IMR-90 (cell line): ENCODE measurements around the gene ANKRD44. TPM values are rescaled to one million over a fixed set of nuclear protein-coding genes. Genes with fewer than 3 reads are reported as not detected.

Experiments
- ATAC-seq: fragments of 200-7000 bp; cut with Tn5 transposase; 2 replicates; pipeline ENCODE4 v1.9.1; 2020; ENCODE audit warnings: low read depth, mild to moderate bottlenecking, moderate library complexity
- BruUV-seq: library from RNA; stranded (reverse); fragments of 400-500 nt; replicated peaks from 2 replicates; lab custom pipeline; 2021; lab: Mats Ljungman, UMichigan
- CTCF ChIA-PET: fragments of 300-600 bp; formaldehyde crosslinking; extraction: SDS; loops from one replicate; lab custom pipeline; 2021; ENCODE audit warnings: antibody characterized with exemption; lab: Yijun Ruan, JAX
- POLR2A ChIA-PET: fragments of 300-600 bp; sonication (Branson Sonifier 250); formaldehyde crosslinking; loops from one replicate; lab custom pipeline; 2022; ENCODE audit warnings: antibody characterized with exemption; ENCODE audit not compliant: unreplicated experiment; lab: Charles Lee
- DNase-seq: peaks from one replicate; pipeline ENCODE4 v3.0.0; 2013
- H2AFZ ChIP-seq: replicated peaks from 2 replicates; pipeline ENCODE3; 2013; ENCODE audit warnings: low read length, mild to moderate bottlenecking; ENCODE audit not compliant: poor library complexity
- H2AK5ac ChIP-seq: 2 replicates; pipeline ENCODE4 v1.6.1; 2013; ENCODE audit warnings: low read depth, low read length, inconsistent platforms
- H2AK9ac ChIP-seq: replicated peaks from 2 replicates; pipeline ENCODE3; 2013; ENCODE audit warnings: mild to moderate bottlenecking, low read depth, low read length, moderate library complexity; ENCODE audit not compliant: poor library complexity
- H2BK120ac ChIP-seq: 2 replicates; pipeline ENCODE4 v1.6.1; 2013; ENCODE audit warnings: low read depth, low read length, inconsistent platforms
- H2BK15ac ChIP-seq: 3 replicates; pipeline ENCODE4 v1.6.1; 2013; ENCODE audit warnings: low read depth, low read length, inconsistent platforms
- H2BK20ac ChIP-seq: 2 replicates; pipeline ENCODE4 v1.6.1; 2013; ENCODE audit warnings: low read depth, mild to moderate bottlenecking, inconsistent platforms, low read length, moderate library complexity
- H2BK5ac ChIP-seq: 2 replicates; pipeline ENCODE4 v1.6.1; 2013; ENCODE audit warnings: mild to moderate bottlenecking, low read depth, low read length, inconsistent platforms; ENCODE audit not compliant: poor library complexity, severe bottlenecking
- H3K14ac ChIP-seq: replicated peaks from 2 replicates; pipeline ENCODE4 v1.6.1; 2013; ENCODE audit warnings: low read depth, low read length, inconsistent platforms
- H3K18ac ChIP-seq: 2 replicates; pipeline ENCODE4 v1.6.1; 2013; ENCODE audit warnings: low read depth, low read length, control low read depth
- H3K23ac ChIP-seq: 2 replicates; pipeline ENCODE4 v1.6.1; 2013; ENCODE audit warnings: low read depth, low read length, inconsistent platforms
- H3K27ac ChIP-seq: 2 replicates; pipeline ENCODE4 v1.5.1; 2013; ENCODE audit warnings: mild to moderate bottlenecking, control low read depth, low read length; ENCODE audit not compliant: insufficient read depth
- H3K27me3 ChIP-seq: 2 replicates; pipeline ENCODE4 v1.6.1; 2013; ENCODE audit warnings: low read length; ENCODE audit not compliant: control insufficient read depth, insufficient read depth
- H3K36me3 ChIP-seq: 2 replicates; pipeline ENCODE4 v1.6.1; 2013; ENCODE audit warnings: low read length, mixed read lengths; ENCODE audit not compliant: control insufficient read depth, insufficient read depth
- H3K4ac ChIP-seq: 2 replicates; pipeline ENCODE4 v1.6.1; 2013; ENCODE audit warnings: low read depth, low read length, inconsistent platforms
- H3K4me1 ChIP-seq: 2 replicates; pipeline ENCODE4 v1.6.1; 2013; ENCODE audit warnings: low read length, mixed read lengths; ENCODE audit not compliant: control insufficient read depth, insufficient read depth
- H3K4me2 ChIP-seq: 2 replicates; pipeline ENCODE4 v1.6.1; 2013; ENCODE audit warnings: low read depth, mild to moderate bottlenecking, control low read depth, low read length, moderate library complexity
- H3K4me3 ChIP-seq: 2 replicates; pipeline ENCODE4 v1.5.1; 2013; ENCODE audit warnings: low read depth, mild to moderate bottlenecking, control low read depth, low read length, moderate library complexity; ENCODE audit not compliant: insufficient read depth
- H3K56ac ChIP-seq: 2 replicates; pipeline ENCODE4 v1.6.1; 2013; ENCODE audit warnings: low read length, inconsistent platforms; ENCODE audit not compliant: insufficient read depth; ENCODE audit errors: extremely low read depth
- H3K79me1 ChIP-seq, 2 experiments: 2 replicates each; pipeline ENCODE4 v1.6.1; 2013; ENCODE audit warnings: low read length in 2 of 2, inconsistent platforms in 1 of 2, low read depth in 1 of 2
- H3K9ac ChIP-seq: 2 replicates; pipeline ENCODE4 v1.6.1; 2013; ENCODE audit warnings: low read depth, low read length, control low read depth
- H3K9me1 ChIP-seq: 2 replicates; pipeline ENCODE4 v1.6.1; 2013; ENCODE audit warnings: low read length, inconsistent platforms; ENCODE audit not compliant: insufficient read depth
- H3K9me3 ChIP-seq: 2 replicates; pipeline ENCODE4 v1.6.1; 2013; ENCODE audit warnings: low read length; ENCODE audit not compliant: control insufficient read depth, insufficient read depth
- H4K20me1 ChIP-seq: 2 replicates; pipeline ENCODE4 v1.6.1; 2013; ENCODE audit warnings: low read length, inconsistent platforms; ENCODE audit not compliant: insufficient read depth
- H4K5ac ChIP-seq: 2 replicates; pipeline ENCODE4 v1.6.1; 2013; ENCODE audit warnings: mild to moderate bottlenecking, low read depth, low read length, control low read depth
- H4K8ac ChIP-seq, 2 experiments: 2 replicates each; pipeline ENCODE4 v1.6.1; 2013; ENCODE audit warnings: low read depth in 2 of 2, low read length in 2 of 2, control low read depth in 1 of 2, inconsistent platforms in 1 of 2
- H4K91ac ChIP-seq: 2 replicates; pipeline ENCODE4 v1.6.1; 2013; ENCODE audit warnings: low read depth, low read length, inconsistent platforms; ENCODE audit not compliant: insufficient read depth
- CEBPB ChIP-seq: IDR thresholded peaks from 2 replicates; pipeline ENCODE4 v1.6.1; 2012; ENCODE audit warnings: low read depth, low read length, improper control_type of control experiment
- CHD1 ChIP-seq: IDR thresholded peaks from 2 replicates; pipeline ENCODE4 v1.6.1; 2012; ENCODE audit warnings: low read depth, low read length, improper control_type of control experiment
- FOS ChIP-seq: fragments of 150-350 bp; IDR thresholded peaks from 2 replicates; pipeline ENCODE4 v1.6.1; 2016; ENCODE audit warnings: low read depth, low read length
- MAFK ChIP-seq: IDR thresholded peaks from 2 replicates; pipeline ENCODE4 v1.6.1; 2012; ENCODE audit warnings: low read depth, low read length, improper control_type of control experiment
- MAZ ChIP-seq: IDR thresholded peaks from 2 replicates; pipeline ENCODE4 v1.6.1; 2012; ENCODE audit warnings: low read depth, mild to moderate bottlenecking, low read length, improper control_type of control experiment, moderate library complexity, borderline replicate concordance
- MXI1 ChIP-seq: IDR thresholded peaks from 2 replicates; pipeline ENCODE4 v1.6.1; 2012; ENCODE audit warnings: low read depth, mild to moderate bottlenecking, low read length, moderate library complexity, borderline replicate concordance
- NFE2L2 ChIP-seq: fragments of 150-350 bp; IDR thresholded peaks from 2 replicates; pipeline ENCODE4 v1.6.1; 2016; ENCODE audit warnings: low read depth, mild to moderate bottlenecking, low read length
- POLR2A ChIP-seq: IDR thresholded peaks from 2 replicates; pipeline ENCODE4 v1.6.1; 2012; ENCODE audit warnings: mild to moderate bottlenecking, low read depth, low read length
- RAD21 ChIP-seq: IDR thresholded peaks from 2 replicates; pipeline ENCODE4 v1.6.1; 2012; ENCODE audit warnings: low read length, improper control_type of control experiment
- RCOR1 ChIP-seq: IDR thresholded peaks from 2 replicates; pipeline ENCODE4 v1.6.1; 2012; ENCODE audit warnings: mild to moderate bottlenecking, low read length, improper control_type of control experiment; ENCODE audit not compliant: insufficient replicate concordance
- RFX5 ChIP-seq: IDR thresholded peaks from 2 replicates; pipeline ENCODE4 v1.8.0; 2012; ENCODE audit warnings: low read depth, mild to moderate bottlenecking, low read length, moderate library complexity
- SMC3 ChIP-seq: fragments of 150-350 bp; IDR thresholded peaks from 2 replicates; pipeline ENCODE4 v1.6.1; 2016; ENCODE audit warnings: low read depth, mild to moderate bottlenecking, antibody characterized with exemption, low read length, moderate library complexity
- WGBS, 2 experiments: methylation state at CpG; one replicate each; pipeline versions ENCODE4 v1.1.5 to v1.1.7; 2013; ENCODE audit warnings: missing lambda C conversion rate in 2 of 2; ENCODE audit not compliant: insufficient read length in 1 of 2; ENCODE audit errors: extremely low coverage in 2 of 2; 5-methylcytosine and 5-hydroxymethylcytosine counted together
- dilution Hi-C: fragments of 300-500 bp; cut with HindIII; formaldehyde crosslinking; loops from one replicate; pipeline ENCODE4 v1.14.3; 2018; ENCODE audit warnings: low sequenced_read_pairs; ENCODE audit not compliant: unreplicated experiment
- in situ Hi-C: fragments of 300-500 bp; cut with MboI; formaldehyde crosslinking; loops from 3 replicates; pipeline ENCODE4 v1.14.3; 2019; ENCODE audit warnings: low sequenced_read_pairs, inconsistent platforms, mixed read lengths
- intact Hi-C: fragments of 100-400 bp; cut with micrococcal nuclease; formaldehyde crosslinking; loops from 2 replicates; pipeline ENCODE4 v1.10.0; 2022
- polyA plus RNA-seq, 3 experiments: library from polyadenylated mRNA; depleted of rRNA; stranded (reverse); fragments of >200 nt; gene quantifications; 2 replicates each; pipeline ENCODE4 v1.2.3, GENCODE V29; 2012; ENCODE audit warnings: low replicate concordance in 1 of 3
- total RNA-seq: library from RNA; depleted of rRNA; stranded (reverse); fragments of >200 nt; gene quantifications from 2 replicates; pipeline ENCODE4 v1.2.3, GENCODE V29; 2012
- TF ChIP-seq, protein P1 (sequence below): conservative IDR thresholded peaks from 2 replicates; pipeline ENCODE4 v1.5.1; 2012; ENCODE audit warnings: mild to moderate bottlenecking, low read depth, low read length, improper control_type of control experiment
- TF ChIP-seq, protein P2 (sequence below): fragments of 150-350 bp; IDR thresholded peaks from 2 replicates; pipeline ENCODE4 v1.6.1; 2016; ENCODE audit warnings: low read depth, mild to moderate bottlenecking, low read length, moderate library complexity, borderline replicate concordance
- TF ChIP-seq, protein P3 (sequence below): fragments of 150-350 bp; IDR thresholded peaks from 2 replicates; pipeline ENCODE4 v1.6.1; 2017; ENCODE audit warnings: mild to moderate bottlenecking, antibody characterized with exemption, low read length, low read depth

ANKRD44 gene
- total and polyA plus RNA-seq, 2 of the 4 experiments (the other 2 are of a cell fraction), result 5.2 to 15.6 TPM

DNA sequence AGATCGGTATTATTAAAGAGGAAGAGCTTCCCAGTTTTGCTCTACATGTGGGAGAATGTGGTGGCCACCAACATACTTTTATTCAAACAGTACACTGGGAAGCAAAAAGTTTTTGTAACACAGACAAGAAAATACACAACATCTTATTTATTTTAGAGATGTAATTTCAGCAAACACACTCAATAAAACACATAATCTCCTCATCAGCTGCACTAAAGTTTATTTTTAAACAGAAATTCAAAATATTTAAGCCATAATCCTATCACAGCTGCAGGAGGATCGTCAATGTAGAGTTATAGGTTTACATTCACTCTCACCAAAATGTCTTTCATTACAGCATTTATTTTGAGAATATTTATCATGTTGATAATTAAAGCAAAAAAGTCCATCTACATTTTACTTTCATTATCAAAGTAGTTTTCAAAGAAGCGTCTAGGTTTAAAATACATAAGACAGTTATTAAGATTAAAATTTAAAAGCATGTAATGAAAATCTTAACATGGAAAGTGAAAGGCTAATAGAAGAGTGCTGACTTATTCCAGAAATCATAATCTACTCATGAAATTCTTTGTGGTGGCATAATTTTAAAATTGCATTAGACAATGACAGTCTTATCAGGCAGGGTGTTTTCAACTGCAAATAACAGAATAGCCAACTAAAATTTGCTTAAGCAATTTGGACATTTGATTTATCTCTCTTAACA, 61.0 kb downstream of the ANKRD44 start:
- ChIA-PET CTCF (interaction anchor here (0.9 to 1.4 kb wide), 2 partner anchors 9 to 12 kb away, joined by 3 to 5 read pairs; no protein-coding TSS in a partner anchor), POLR2A (no interaction called here)
- Histone ChIP-seq H3K27ac (no peak overlapping the region), H3K9me3 (no peaks in the 10 kb centered on the region), H2BK15ac (no peak overlapping the region), H2AK9ac (no peak overlapping the region), H2AFZ (no peak overlapping the region), H3K4me1 (peaks cover 2% of the 10 kb centered on the region; the same call in 1 of the 2 replicates), H3K9me1 (no peaks in the 10 kb centered on the region; the same call in 1 of the 2 replicates), H3K27me3 (no peaks in the 10 kb centered on the region), H2BK120ac (no peak overlapping the region), H3K56ac (no peak overlapping the region), H3K23ac (no peak overlapping the region), H2AK5ac (no peak overlapping the region), H3K9ac (no peak overlapping the region), H4K91ac (no peak overlapping the region), H3K4me3 (no peak overlapping the region), H2BK20ac (no peak overlapping the region), H4K8ac (no peak overlapping the region), H4K5ac (no peak overlapping the region), H3K79me1 (0 out of 4 replicates have a peak, but pooled peaks cover 0 to 3% of the 10 kb centered on the region in 2 experiments), H3K14ac (no peak overlapping the region), H3K4me2 (no peak overlapping the region), H3K4ac (no peak overlapping the region), H3K18ac (no peak overlapping the region), H3K36me3 (no peaks in the 10 kb centered on the region), H2BK5ac (no peak overlapping the region), H4K20me1 (no peaks in the 10 kb centered on the region)
- ATAC-seq (no peak; the same call in 1 of the 2 replicates), DNase-seq (no peak)
- no TSS peak for BruUV-seq
- dilution Hi-C loops, result no loop called here
- in situ Hi-C loops, result no loop called here
- intact Hi-C loops, result no loop called here
- WGBS, 2 experiments, result no CpG with 5 or more reads among the region's 3 CpGs
- no peak for TF ChIP-seq NFE2L2
- TF ChIP-seq CHD1, result no peak
- TF ChIP-seq POLR2A, result no peak
- TF ChIP-seq, protein P1, sequence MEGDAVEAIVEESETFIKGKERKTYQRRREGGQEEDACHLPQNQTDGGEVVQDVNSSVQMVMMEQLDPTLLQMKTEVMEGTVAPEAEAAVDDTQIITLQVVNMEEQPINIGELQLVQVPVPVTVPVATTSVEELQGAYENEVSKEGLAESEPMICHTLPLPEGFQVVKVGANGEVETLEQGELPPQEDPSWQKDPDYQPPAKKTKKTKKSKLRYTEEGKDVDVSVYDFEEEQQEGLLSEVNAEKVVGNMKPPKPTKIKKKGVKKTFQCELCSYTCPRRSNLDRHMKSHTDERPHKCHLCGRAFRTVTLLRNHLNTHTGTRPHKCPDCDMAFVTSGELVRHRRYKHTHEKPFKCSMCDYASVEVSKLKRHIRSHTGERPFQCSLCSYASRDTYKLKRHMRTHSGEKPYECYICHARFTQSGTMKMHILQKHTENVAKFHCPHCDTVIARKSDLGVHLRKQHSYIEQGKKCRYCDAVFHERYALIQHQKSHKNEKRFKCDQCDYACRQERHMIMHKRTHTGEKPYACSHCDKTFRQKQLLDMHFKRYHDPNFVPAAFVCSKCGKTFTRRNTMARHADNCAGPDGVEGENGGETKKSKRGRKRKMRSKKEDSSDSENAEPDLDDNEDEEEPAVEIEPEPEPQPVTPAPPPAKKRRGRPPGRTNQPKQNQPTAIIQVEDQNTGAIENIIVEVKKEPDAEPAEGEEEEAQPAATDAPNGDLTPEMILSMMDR, result no peak
- TF ChIP-seq RAD21, result no peak
- no peak for TF ChIP-seq CEBPB
- TF ChIP-seq MXI1, result no peak
- TF ChIP-seq RCOR1, result no peak
- TF ChIP-seq FOS, result no peak
- no peak for TF ChIP-seq MAFK
- TF ChIP-seq MAZ, result no peak
- TF ChIP-seq, protein P2, sequence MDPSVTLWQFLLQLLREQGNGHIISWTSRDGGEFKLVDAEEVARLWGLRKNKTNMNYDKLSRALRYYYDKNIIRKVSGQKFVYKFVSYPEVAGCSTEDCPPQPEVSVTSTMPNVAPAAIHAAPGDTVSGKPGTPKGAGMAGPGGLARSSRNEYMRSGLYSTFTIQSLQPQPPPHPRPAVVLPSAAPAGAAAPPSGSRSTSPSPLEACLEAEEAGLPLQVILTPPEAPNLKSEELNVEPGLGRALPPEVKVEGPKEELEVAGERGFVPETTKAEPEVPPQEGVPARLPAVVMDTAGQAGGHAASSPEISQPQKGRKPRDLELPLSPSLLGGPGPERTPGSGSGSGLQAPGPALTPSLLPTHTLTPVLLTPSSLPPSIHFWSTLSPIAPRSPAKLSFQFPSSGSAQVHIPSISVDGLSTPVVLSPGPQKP, result no peak
- TF ChIP-seq, protein P3, sequence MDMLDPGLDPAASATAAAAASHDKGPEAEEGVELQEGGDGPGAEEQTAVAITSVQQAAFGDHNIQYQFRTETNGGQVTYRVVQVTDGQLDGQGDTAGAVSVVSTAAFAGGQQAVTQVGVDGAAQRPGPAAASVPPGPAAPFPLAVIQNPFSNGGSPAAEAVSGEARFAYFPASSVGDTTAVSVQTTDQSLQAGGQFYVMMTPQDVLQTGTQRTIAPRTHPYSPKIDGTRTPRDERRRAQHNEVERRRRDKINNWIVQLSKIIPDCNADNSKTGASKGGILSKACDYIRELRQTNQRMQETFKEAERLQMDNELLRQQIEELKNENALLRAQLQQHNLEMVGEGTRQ, result no peak
- no peak for TF ChIP-seq SMC3
- TF ChIP-seq RFX5, result no peak
